Measurements from ENCODE around the gene SPRR1A. TPM values are rescaled to one million over a fixed set of nuclear protein-coding genes. Genes with fewer than 3 reads are reported as not detected.
"Not testable (repeated sequence)": the region's sequence is repeated elsewhere in the genome, so short reads cannot be mapped to it uniquely, and the experiment has no call there.

SPRR1A gene
- total RNA-seq, 1 donor from 2014 or later = not detected

- intact Hi-C loops (cut with DNase I); DNase-seq (ENCODE audit: missing footprints); ATAC-seq: not testable (repeated sequence)
Measured at GRCh38 chr1:153021829-153022228, 37.9 kb downstream of the SPRR1A start.

- intact Hi-C loops (cut with DNase I); DNase-seq (ENCODE audit: missing footprints); ATAC-seq: not testable (repeated sequence)
Measured at GRCh38 chr1:153022340-153022739, 38.5 kb downstream of the SPRR1A start.

GRCh38 chr1:153023109-153023508 is 39.2 kb downstream of the SPRR1A start:
- ATAC-seq = no peak
- intact Hi-C loops (cut with DNase I) = no loop called here
- no peak for DNase-seq (ENCODE audit: missing footprints)

- DNase-seq (ENCODE audit: missing footprints) (no peak), ATAC-seq (no peak)
- intact Hi-C loops (cut with DNase I) = no loop called here
Measured at GRCh38 chr1:153024413-153024812, 40.5 kb downstream of the SPRR1A start.

- DNase-seq (ENCODE audit: missing footprints) = no peak
- intact Hi-C loops (cut with DNase I) = no loop called here
- no peak for ATAC-seq
Measured at GRCh38 chr1:153025797-153026196, 41.9 kb downstream of the SPRR1A start.

- DNase-seq (ENCODE audit: missing footprints) = no peak
- intact Hi-C loops (cut with DNase I) = no loop called here
- no peak for ATAC-seq
Measured at GRCh38 chr1:153028766-153029165, 44.9 kb downstream of the SPRR1A start.

GRCh38 chr1:153030895-153031294 is 47.0 kb downstream of the SPRR1A start, which contains the start of gene SPRR1B:
Gene SPRR1B, plus strand, starts transcription at chr1:153031203. Its CDS starts 1,143 bp downstream, at chr1:153032346.
- DNase-seq (ENCODE audit: missing footprints) = no peak
- intact Hi-C loops (cut with DNase I) = no loop called here
- no peak for ATAC-seq

- DNase-seq (ENCODE audit: missing footprints) (no peak), ATAC-seq (no peak)
- intact Hi-C loops (cut with DNase I) = no loop called here
Measured at GRCh38 chr1:153032073-153032472, 48.2 kb downstream of the SPRR1A start.

- intact Hi-C loops (cut with DNase I) = no loop called here
- DNase-seq (ENCODE audit: missing footprints) (no peak), ATAC-seq (no peak)
Measured at GRCh38 chr1:153032677-153033308, 48.9 kb downstream of the SPRR1A start.

GRCh38 chr1:153035211-153035610 is 51.3 kb downstream of the SPRR1A start:
- DNase-seq (ENCODE audit: missing footprints) (no peak), ATAC-seq (no peak)
- intact Hi-C loops (cut with DNase I) = no loop called here

Other genes with a start within 250 kb of the SPRR1A start
- gene KPRP, start 226.1 kb upstream of the SPRR1A start, total RNA-seq = not detected
- gene LCE1F, start 208.9 kb upstream of the SPRR1A start, total RNA-seq = not detected
- gene LCE1E, start 197.8 kb upstream of the SPRR1A start, total RNA-seq = not detected
- not detected for gene LCE1D, start 187.4 kb upstream of the SPRR1A start, total RNA-seq
- gene LCE1C, start 177.4 kb upstream of the SPRR1A start, total RNA-seq = not detected
- not detected for gene LCE1B, start 172.1 kb upstream of the SPRR1A start, total RNA-seq
- not detected for gene LCE1A, start 156.6 kb upstream of the SPRR1A start, total RNA-seq
- gene LCE6A, start 141.2 kb upstream of the SPRR1A start, total RNA-seq = not detected
- gene LCE7A, start 124.1 kb upstream of the SPRR1A start, total RNA-seq = not detected
- not detected for gene SMCP, start 105.8 kb upstream of the SPRR1A start, total RNA-seq
- not detected for gene IVL, start 75.5 kb upstream of the SPRR1A start, total RNA-seq
- gene SPRR5, start 36.9 kb upstream of the SPRR1A start, total RNA-seq = not detected
- gene SPRR4, start 13.4 kb upstream of the SPRR1A start, total RNA-seq = not detected
- gene SPRR3, start 17.7 kb downstream of the SPRR1A start, total RNA-seq = not detected
- not detected for gene SPRR1B, start 47.1 kb downstream of the SPRR1A start, total RNA-seq
- not detected for gene SPRR2D, start 57.0 kb downstream of the SPRR1A start, total RNA-seq
- not detected for gene SPRR2A, start 73.4 kb downstream of the SPRR1A start, total RNA-seq
- not detected for gene SPRR2B, start 87.5 kb downstream of the SPRR1A start, total RNA-seq
- not detected for gene SPRR2E, start 110.4 kb downstream of the SPRR1A start, total RNA-seq
- not detected for gene SPRR2F, start 129.4 kb downstream of the SPRR1A start, total RNA-seq
- not detected for gene SPRR2G, start 166.8 kb downstream of the SPRR1A start, total RNA-seq
- not detected for gene LELP1, start 219.3 kb downstream of the SPRR1A start, total RNA-seq
- gene PRR9, start 233.5 kb downstream of the SPRR1A start, total RNA-seq = not detected